H9 (cell line): ENCODE measurements around the gene CLEC16A. TPM values are rescaled to one million over a fixed set of nuclear protein-coding genes. Genes with fewer than 3 reads are reported as not detected.

Experiments
- DNase-seq: peaks from one replicate; pipeline ENCODE4 v3.0.0-alpha.2; 2017
- H2AFZ ChIP-seq: one replicate; pipeline ENCODE4 v1.6.1; 2013; ENCODE audit warnings: mild to moderate bottlenecking, low read length, control low read depth, moderate library complexity
- H2AK5ac ChIP-seq: 2 replicates; pipeline ENCODE4 v1.6.1; 2013; ENCODE audit warnings: low read length, control low read depth, mixed read lengths; ENCODE audit not compliant: insufficient read length
- H2BK120ac ChIP-seq: one replicate; pipeline ENCODE4 v1.6.1; 2013; ENCODE audit warnings: low read depth, mild to moderate bottlenecking, low read length, control low read depth, inconsistent platforms; ENCODE audit not compliant: poor library complexity, severe bottlenecking
- H2BK12ac ChIP-seq: 2 replicates; pipeline ENCODE4 v1.6.1; 2013; ENCODE audit warnings: low read length, control low read depth, mixed read lengths, low read depth; ENCODE audit not compliant: insufficient read length
- H2BK15ac ChIP-seq: 2 replicates; pipeline ENCODE4 v1.6.1; 2013; ENCODE audit warnings: low read depth, low read length, control low read depth
- H2BK20ac ChIP-seq: one replicate; pipeline ENCODE4 v1.6.1; 2013; ENCODE audit warnings: low read depth, mild to moderate bottlenecking, low read length, control low read depth, inconsistent platforms; ENCODE audit not compliant: poor library complexity, severe bottlenecking
- H2BK5ac ChIP-seq: 2 replicates; pipeline ENCODE4 v1.6.1; 2013; ENCODE audit warnings: low read length, control low read depth, mixed read lengths; ENCODE audit not compliant: insufficient read length
- H3K14ac ChIP-seq: 2 replicates; pipeline ENCODE4 v1.6.1; 2013; ENCODE audit warnings: low read length, control low read depth; ENCODE audit not compliant: insufficient read depth
- H3K18ac ChIP-seq: 2 replicates; pipeline ENCODE4 v1.6.1; 2013; ENCODE audit warnings: low read depth, mild to moderate bottlenecking, mixed read lengths, low read length, control low read depth; ENCODE audit not compliant: insufficient read length
- H3K23ac ChIP-seq: 2 replicates; pipeline ENCODE4 v1.6.1; 2013; ENCODE audit warnings: low read length, control low read depth, mixed read lengths, low read depth; ENCODE audit not compliant: insufficient read length
- H3K23me2 ChIP-seq: 2 replicates; pipeline ENCODE4 v1.6.1; 2013; ENCODE audit warnings: low read depth, mild to moderate bottlenecking, mixed read lengths, low read length, control low read depth; ENCODE audit not compliant: insufficient read length, poor library complexity, severe bottlenecking
- H3K27ac ChIP-seq: 2 replicates; pipeline ENCODE4 v1.5.1; 2013; ENCODE audit warnings: low read length, control low read depth, mixed read lengths, low read depth; ENCODE audit not compliant: insufficient read length
- H3K27me3 ChIP-seq: 2 replicates; pipeline ENCODE4 v1.6.1; 2013; ENCODE audit warnings: low read length, control low read depth, inconsistent platforms; ENCODE audit not compliant: insufficient read depth
- H3K4ac ChIP-seq: 2 replicates; pipeline ENCODE4 v1.6.1; 2013; ENCODE audit warnings: low read depth, mild to moderate bottlenecking, control low read depth, inconsistent platforms, low read length, moderate library complexity
- H3K4me1 ChIP-seq: 2 replicates; pipeline ENCODE4 v1.6.1; 2013; ENCODE audit warnings: low read length, control low read depth, inconsistent platforms; ENCODE audit not compliant: insufficient read depth
- H3K4me2 ChIP-seq: 2 replicates; pipeline ENCODE4 v1.6.1; 2013; ENCODE audit warnings: low read length, control low read depth, mixed read lengths; ENCODE audit not compliant: insufficient read length, insufficient read depth
- H3K56ac ChIP-seq: 2 replicates; pipeline ENCODE4 v1.6.1; 2013; ENCODE audit warnings: low read depth, mild to moderate bottlenecking, mixed read lengths, low read length, control low read depth; ENCODE audit not compliant: insufficient read length
- H3K79me1 ChIP-seq: 2 replicates; pipeline ENCODE4 v1.6.1; 2013; ENCODE audit warnings: low read depth, mild to moderate bottlenecking, moderate library complexity, low read length, control low read depth, inconsistent platforms; ENCODE audit not compliant: insufficient read depth, poor library complexity, severe bottlenecking
- H3K79me2 ChIP-seq: 2 replicates; pipeline ENCODE4 v1.6.1; 2013; ENCODE audit warnings: low read length, control low read depth, inconsistent platforms; ENCODE audit not compliant: insufficient read depth
- H3K9ac ChIP-seq: 2 replicates; pipeline ENCODE4 v1.6.1; 2013; ENCODE audit warnings: low read length, control low read depth, mixed read lengths; ENCODE audit not compliant: insufficient read length; ENCODE audit errors: extremely low read depth
- H3K9me3 ChIP-seq: one replicate; pipeline ENCODE4 v1.6.1; 2013; ENCODE audit warnings: low read depth, low read length, inconsistent platforms; ENCODE audit not compliant: control insufficient read depth
- H3T11ph ChIP-seq: one replicate; pipeline ENCODE4 v1.6.1; 2013; ENCODE audit warnings: mild to moderate bottlenecking, low read length, control low read depth, inconsistent platforms
- H4K20me1 ChIP-seq: one replicate; pipeline ENCODE4 v1.6.1; 2013; ENCODE audit not compliant: control insufficient read depth, insufficient read length, insufficient read depth
- H4K5ac ChIP-seq: 2 replicates; pipeline ENCODE4 v1.6.1; 2013; ENCODE audit warnings: low read depth, mild to moderate bottlenecking, mixed read lengths, low read length, control low read depth; ENCODE audit not compliant: insufficient read length
- H4K8ac ChIP-seq: replicated peaks from 2 replicates; pipeline ENCODE4 v1.6.1; 2013; ENCODE audit warnings: low read length, control low read depth, mixed read lengths, low read depth; ENCODE audit not compliant: insufficient read length
- H4K91ac ChIP-seq: 2 replicates; pipeline ENCODE4 v1.6.1; 2013; ENCODE audit warnings: low read depth, mild to moderate bottlenecking, moderate library complexity, mixed read lengths, low read length, control low read depth; ENCODE audit not compliant: insufficient read length
- H3K27ac Mint-ChIP-seq, 3 experiments: 2 replicates in 2 of 3; 3 replicates in 1 of 3; pipeline ENCODE4 v1.8.0; 2020 to 2021; ENCODE audit warnings: mixed read lengths in 3 of 3, mild to moderate bottlenecking in 1 of 3, moderate library complexity in 1 of 3
- H3K27me3 Mint-ChIP-seq: 2 replicates; pipeline ENCODE4 v1.8.0; 2021; ENCODE audit warnings: low read depth, mild to moderate bottlenecking, moderate library complexity, mixed read lengths
- H3K36me3 Mint-ChIP-seq, 3 experiments: 2 replicates in 2 of 3; 3 replicates in 1 of 3; pipeline ENCODE4 v1.8.0; 2020 to 2021; ENCODE audit warnings: low read depth in 3 of 3, mixed read lengths in 3 of 3; ENCODE audit not compliant: insufficient read depth in 1 of 3
- H3K4me1 Mint-ChIP-seq, 2 experiments: 2 replicates each; pipeline ENCODE4 v1.8.0; 2020; ENCODE audit warnings: mixed read lengths in 2 of 2
- H3K4me3 Mint-ChIP-seq, 2 experiments: 2 replicates in 1 of 2; 3 replicates in 1 of 2; pipeline ENCODE4 v1.8.0; 2020 to 2021; ENCODE audit warnings: mild to moderate bottlenecking in 2 of 2, mixed read lengths in 2 of 2, moderate library complexity in 1 of 2
- H3K9me3 Mint-ChIP-seq, 2 experiments: 2 replicates in 1 of 2; 3 replicates in 1 of 2; pipeline ENCODE4 v1.8.0; 2020; ENCODE audit warnings: mild to moderate bottlenecking in 2 of 2, mixed read lengths in 2 of 2, moderate library complexity in 1 of 2
- WGBS: extraction: QIAGEN DNeasy Blood & Tissue Kit; methylation state at CpG from one replicate; pipeline ENCODE4 v1.1.7; 2013; ENCODE audit warnings: missing lambda C conversion rate, low lambda C conversion rate, mixed read lengths; ENCODE audit not compliant: insufficient read length; ENCODE audit errors: extremely low coverage; 5-methylcytosine and 5-hydroxymethylcytosine counted together
- total RNA-seq: library from RNA; stranded (reverse); gene quantifications from 2 replicates; pipeline ENCODE4 v1.2.1, GENCODE V29; 2021
- TF ChIP-seq, protein P1 (sequence below): fragments of 200-600 bp; sonication (generic); conservative IDR thresholded peaks from 3 replicates; pipeline ENCODE4 v1.8.0; 2021; ENCODE audit warnings: antibody characterized with exemption, mild to moderate bottlenecking

CLEC16A gene
- total RNA-seq, 1 experiment from 2014 or later = 15.2 TPM

DNA sequence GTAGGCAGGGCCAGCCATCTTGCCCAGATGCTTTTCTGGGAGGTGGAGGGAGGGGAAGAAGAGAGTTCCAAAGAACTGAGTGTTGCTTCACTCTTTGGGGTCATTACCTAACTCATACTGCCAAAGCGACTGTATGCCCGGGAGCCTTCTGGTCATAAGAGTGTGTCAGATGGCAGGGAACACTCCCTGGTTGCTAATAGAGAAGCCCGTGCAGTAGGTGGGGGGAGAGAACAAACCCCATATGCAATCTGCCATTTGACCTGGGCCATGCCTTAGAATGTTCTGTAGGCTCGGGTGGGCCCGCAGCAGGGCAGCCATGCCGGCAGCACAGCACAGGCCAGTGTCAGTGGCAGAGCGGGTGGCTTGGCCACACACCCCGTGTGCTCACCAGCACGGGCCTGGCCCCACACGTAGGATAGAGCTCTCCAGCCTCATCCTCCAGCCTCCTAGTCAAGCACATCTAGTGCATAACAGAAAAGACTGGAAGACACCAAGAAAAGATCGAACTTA is 191.2 kb downstream of the CLEC16A start:
- H4K8ac ChIP-seq = no peak overlapping the region
- no peak overlapping the region for H3K18ac ChIP-seq
- H4K91ac ChIP-seq = no peak overlapping the region
- no peaks in the 10 kb centered on the region for H3K79me2 ChIP-seq
- H2BK5ac ChIP-seq = no peak overlapping the region
- peaks cover 30 to 33% of the 10 kb centered on the region in 2 experiments for H3K4me1 Mint-ChIP-seq
- no peak overlapping the region for H3K14ac ChIP-seq
- H3K23me2 ChIP-seq = no peaks in the 10 kb centered on the region
- no peaks in the 10 kb centered on the region for H3K9me3 Mint-ChIP-seq
- H3K36me3 Mint-ChIP-seq = no peaks in the 10 kb centered on the region
- H3K27ac ChIP-seq = no peak overlapping the region
- WGBS = no CpG with 5 or more reads among the region's 11 CpGs
- H3K9me3 ChIP-seq = no peaks in the 10 kb centered on the region
- 0 out of 2 replicates have a peak, but pooled peaks cover 1% of the 10 kb centered on the region for H3K27me3 Mint-ChIP-seq
- no peak overlapping the region for H3T11ph ChIP-seq
- no peak overlapping the region for H3K56ac ChIP-seq
- H3K23ac ChIP-seq = no peak overlapping the region
- H3K4ac ChIP-seq = no peak overlapping the region
- H3K4me1 ChIP-seq = peaks cover 3% of the 10 kb centered on the region; the same call in 1 of the 2 replicates
- H2BK120ac ChIP-seq = no peak overlapping the region
- H4K5ac ChIP-seq = no peak overlapping the region
- no peak overlapping the region for H2AFZ ChIP-seq
- TF ChIP-seq, protein P1, sequence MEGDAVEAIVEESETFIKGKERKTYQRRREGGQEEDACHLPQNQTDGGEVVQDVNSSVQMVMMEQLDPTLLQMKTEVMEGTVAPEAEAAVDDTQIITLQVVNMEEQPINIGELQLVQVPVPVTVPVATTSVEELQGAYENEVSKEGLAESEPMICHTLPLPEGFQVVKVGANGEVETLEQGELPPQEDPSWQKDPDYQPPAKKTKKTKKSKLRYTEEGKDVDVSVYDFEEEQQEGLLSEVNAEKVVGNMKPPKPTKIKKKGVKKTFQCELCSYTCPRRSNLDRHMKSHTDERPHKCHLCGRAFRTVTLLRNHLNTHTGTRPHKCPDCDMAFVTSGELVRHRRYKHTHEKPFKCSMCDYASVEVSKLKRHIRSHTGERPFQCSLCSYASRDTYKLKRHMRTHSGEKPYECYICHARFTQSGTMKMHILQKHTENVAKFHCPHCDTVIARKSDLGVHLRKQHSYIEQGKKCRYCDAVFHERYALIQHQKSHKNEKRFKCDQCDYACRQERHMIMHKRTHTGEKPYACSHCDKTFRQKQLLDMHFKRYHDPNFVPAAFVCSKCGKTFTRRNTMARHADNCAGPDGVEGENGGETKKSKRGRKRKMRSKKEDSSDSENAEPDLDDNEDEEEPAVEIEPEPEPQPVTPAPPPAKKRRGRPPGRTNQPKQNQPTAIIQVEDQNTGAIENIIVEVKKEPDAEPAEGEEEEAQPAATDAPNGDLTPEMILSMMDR = no peak
- no peak for DNase-seq
- no peaks in the 10 kb centered on the region for H3K79me1 ChIP-seq
- H3K27ac Mint-ChIP-seq = 0 out of 7 replicates have a peak overlapping the region, but pooled peaks of 1 of the 3 experiments have one; percentile 15
- H3K4me3 Mint-ChIP-seq = no peak overlapping the region
- no peak overlapping the region for H3K4me2 ChIP-seq
- no peak overlapping the region for H2BK12ac ChIP-seq
- no peak overlapping the region for H2BK20ac ChIP-seq
- no peak overlapping the region for H3K9ac ChIP-seq
- H4K20me1 ChIP-seq = no peaks in the 10 kb centered on the region
- H2BK15ac ChIP-seq = no peak overlapping the region
- no peak overlapping the region for H2AK5ac ChIP-seq
- H3K27me3 ChIP-seq = no peaks in the 10 kb centered on the region
